Activated CD4-positive, alpha-beta T cell treated with anti-CD3 and anti-CD28 coated beads, Interleukin-2, amount 10 ng/mL, durations not matched to agents 7 days and 5 days (primary cell): ENCODE data around the gene PMEL. TPM values are rescaled to one million over a fixed set of nuclear protein-coding genes. Genes with fewer than 3 reads are reported as not detected.
"Not testable (repeated sequence)": the region's sequence is repeated elsewhere in the genome, so short reads cannot be mapped to it uniquely, and the experiment has no call there.

ENCODE experiments used
- CTCF ChIA-PET: fragments of 350-600 bp; sonication (Branson Sonifier 250); formaldehyde crosslinking; loops from one replicate; lab custom pipeline; 2021; ENCODE audit warnings: antibody characterized with exemption; lab: Charles Lee
- POLR2A ChIA-PET: fragments of 350-600 bp; sonication (Branson Sonifier 250); formaldehyde crosslinking; loops from one replicate; lab custom pipeline; 2021; ENCODE audit warnings: antibody characterized with exemption; lab: Charles Lee
- DNase-seq: peaks from one replicate; pipeline ENCODE4 v3.0.0-alpha.2; 2020
- H3K27ac Mint-ChIP-seq: one replicate; pipeline ENCODE4 v1.8.0; 2021; ENCODE audit warnings: mild to moderate bottlenecking, moderate library complexity, mixed read lengths
- H3K27me3 Mint-ChIP-seq: one replicate; pipeline ENCODE4 v1.8.0; 2021; ENCODE audit warnings: mixed read lengths
- H3K36me3 Mint-ChIP-seq: one replicate; pipeline ENCODE4 v1.8.0; 2021; ENCODE audit warnings: low read depth, mixed read lengths
- H3K4me1 Mint-ChIP-seq: one replicate; pipeline ENCODE4 v1.8.0; 2021; ENCODE audit warnings: mixed read lengths
- H3K4me3 Mint-ChIP-seq: one replicate; pipeline ENCODE4 v1.8.0; 2021; ENCODE audit warnings: mild to moderate bottlenecking, moderate library complexity, mixed read lengths
- H3K9me3 Mint-ChIP-seq: one replicate; pipeline ENCODE4 v1.8.0; 2021; ENCODE audit warnings: mixed read lengths
- total RNA-seq, 2 experiments: library from RNA; stranded (reverse); gene quantifications; one replicate each; pipeline ENCODE4 v1.2.3, GENCODE V29; 2021

PMEL gene
- total RNA-seq, result under 1 TPM in 1 of 2 experiments, not detected in 1; 0.37 TPM

DNA sequence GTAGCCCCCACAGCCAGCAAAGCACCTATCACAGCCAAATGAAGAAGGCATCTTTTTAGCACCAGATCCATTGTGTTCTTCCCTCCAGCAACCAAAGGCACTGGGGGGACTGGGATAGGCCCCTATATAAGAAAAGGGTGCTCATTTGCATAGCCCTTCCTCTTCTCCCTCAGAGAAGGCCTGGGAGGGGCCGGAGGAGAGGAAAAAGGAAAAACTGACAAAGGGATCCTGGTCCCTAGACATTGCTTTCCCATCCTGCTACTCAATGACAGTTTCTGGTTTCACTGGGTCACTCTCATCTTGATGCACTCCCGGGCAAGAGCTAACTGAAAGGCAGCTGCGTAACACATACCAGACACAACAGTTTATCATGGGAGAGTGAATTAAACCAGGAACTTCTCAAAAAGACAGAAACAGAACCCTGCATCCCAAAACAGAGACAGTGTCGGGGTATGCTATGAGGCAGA is at the start of gene PMEL:
Gene PMEL, minus strand, starts transcription at position 102 of the 467 bp plus-strand sequence. Its CDS starts 31 bp downstream, at position 71.
- H3K36me3 Mint-ChIP-seq, result peaks cover 21% of the 10 kb centered on the region
- CTCF ChIA-PET, result no interaction called here
- no peak for DNase-seq
- H3K27ac Mint-ChIP-seq, result peak within 1 kb of the TSS; percentile 89
- peak within 1 kb of the TSS; percentile 97 for H3K4me3 Mint-ChIP-seq
- POLR2A ChIA-PET, result no interaction called here
- H3K4me1 Mint-ChIP-seq, result peaks cover 36% of the 10 kb centered on the region
- no peaks in the 10 kb centered on the region for H3K27me3 Mint-ChIP-seq
- H3K9me3 Mint-ChIP-seq, result no peaks in the 10 kb centered on the region

DNA sequence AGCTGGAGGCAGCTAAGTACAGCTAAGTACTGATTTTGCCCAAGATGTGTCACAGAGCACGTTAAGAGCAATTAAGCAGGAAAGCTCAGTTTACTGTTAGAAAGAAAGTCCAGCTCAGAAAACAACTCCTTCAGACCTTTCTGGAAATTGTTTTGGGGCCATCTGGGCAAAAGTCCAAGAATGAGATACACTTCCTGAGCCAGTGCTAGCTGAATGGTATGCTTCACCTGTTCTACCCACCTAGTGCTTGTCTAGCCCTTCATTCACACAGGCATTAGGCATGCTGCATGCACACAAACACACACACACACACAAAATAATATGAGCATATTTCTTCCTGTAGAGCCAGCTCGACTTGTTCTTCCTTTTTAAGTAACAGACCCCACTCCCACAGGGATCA is 48.4 kb upstream of the PMEL start:
- no peak for DNase-seq
- Mint-ChIP-seq H3K9me3 (no peaks in the 10 kb centered on the region), H3K36me3 (peaks cover 1% of the 10 kb centered on the region), H3K27me3 (no peaks in the 10 kb centered on the region), H3K4me1 (peaks cover 18% of the 10 kb centered on the region), H3K4me3 (no peak overlapping the region), H3K27ac (no peak overlapping the region)
- ChIA-PET POLR2A (no interaction called here), CTCF (interaction anchor here (0.9 to 1.4 kb wide), 4 partner anchors 8 to 25 kb away, joined by 3 to 5 read pairs (median 4); no protein-coding TSS in a partner anchor)

DNA sequence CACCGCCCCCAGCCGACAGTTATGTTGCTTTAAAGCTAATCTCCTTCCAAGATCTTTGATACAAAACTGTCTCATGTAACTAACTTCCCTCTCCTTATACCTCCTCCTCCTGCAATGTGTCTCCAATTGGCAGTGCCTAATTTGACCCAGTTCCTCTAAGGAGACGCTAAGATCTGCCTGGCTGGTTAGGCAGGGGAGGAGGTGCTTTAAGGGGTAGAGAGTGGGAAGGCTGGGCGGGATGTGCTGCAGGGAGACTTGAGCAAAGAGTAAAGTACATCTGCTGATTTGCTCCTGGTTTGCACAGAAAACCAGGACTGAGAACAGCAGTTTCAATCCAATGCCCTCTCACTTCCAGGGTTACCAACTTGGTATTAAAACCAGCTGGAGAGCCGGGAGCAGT is 47.6 kb upstream of the PMEL start:
- peaks cover 1% of the 10 kb centered on the region for H3K36me3 Mint-ChIP-seq
- no peaks in the 10 kb centered on the region for H3K9me3 Mint-ChIP-seq
- no peaks in the 10 kb centered on the region for H3K27me3 Mint-ChIP-seq
- H3K27ac Mint-ChIP-seq, result no peak overlapping the region
- ChIA-PET CTCF (interaction anchor here (0.9 to 1.4 kb wide), 4 partner anchors 9 to 26 kb away, joined by 3 to 5 read pairs (median 4); no protein-coding TSS in a partner anchor), POLR2A (no interaction called here)
- peaks cover 22% of the 10 kb centered on the region for H3K4me1 Mint-ChIP-seq
- H3K4me3 Mint-ChIP-seq, result no peak overlapping the region
- no peak for DNase-seq

DNA sequence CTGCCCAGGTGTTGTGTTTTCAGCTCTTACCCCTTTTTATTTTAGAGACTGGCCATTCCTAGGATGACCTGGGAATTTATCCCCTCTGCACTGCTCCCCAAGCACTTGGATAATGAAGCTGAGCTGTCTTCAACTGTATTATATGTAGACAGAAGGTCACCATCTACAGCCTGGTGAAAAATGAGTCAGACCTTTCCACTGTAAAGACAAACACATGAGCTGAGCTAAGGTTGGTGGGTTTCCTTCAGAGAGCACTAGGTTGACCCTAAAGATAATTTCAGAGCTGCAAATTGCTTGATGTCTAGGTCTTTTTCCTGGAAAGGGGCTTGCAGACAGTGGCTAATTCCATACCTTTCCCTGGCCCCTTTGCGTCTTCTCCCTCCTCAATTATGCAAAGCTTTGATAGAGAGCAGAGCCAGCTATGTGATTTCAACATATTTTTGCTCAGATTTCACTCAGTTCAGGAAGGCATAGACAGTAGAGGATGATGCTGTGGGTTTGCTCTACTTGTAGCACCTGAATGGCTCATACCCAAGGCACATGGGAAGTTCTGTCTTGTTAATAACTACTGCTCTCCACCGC is 45.8 kb upstream of the PMEL start:
- H3K4me3 Mint-ChIP-seq, result no peak overlapping the region
- H3K9me3 Mint-ChIP-seq, result no peaks in the 10 kb centered on the region
- POLR2A ChIA-PET, result no interaction called here
- CTCF ChIA-PET, result interaction anchor here (1.2 to 1.8 kb wide), 2 partner anchors 16 to 72 kb away, joined by 3 to 5 read pairs; no protein-coding TSS in a partner anchor
- no peak overlapping the region for H3K27ac Mint-ChIP-seq
- no peaks in the 10 kb centered on the region for H3K27me3 Mint-ChIP-seq
- H3K36me3 Mint-ChIP-seq, result peaks cover 4% of the 10 kb centered on the region
- peaks cover 32% of the 10 kb centered on the region for H3K4me1 Mint-ChIP-seq
- no peak for DNase-seq

DNA sequence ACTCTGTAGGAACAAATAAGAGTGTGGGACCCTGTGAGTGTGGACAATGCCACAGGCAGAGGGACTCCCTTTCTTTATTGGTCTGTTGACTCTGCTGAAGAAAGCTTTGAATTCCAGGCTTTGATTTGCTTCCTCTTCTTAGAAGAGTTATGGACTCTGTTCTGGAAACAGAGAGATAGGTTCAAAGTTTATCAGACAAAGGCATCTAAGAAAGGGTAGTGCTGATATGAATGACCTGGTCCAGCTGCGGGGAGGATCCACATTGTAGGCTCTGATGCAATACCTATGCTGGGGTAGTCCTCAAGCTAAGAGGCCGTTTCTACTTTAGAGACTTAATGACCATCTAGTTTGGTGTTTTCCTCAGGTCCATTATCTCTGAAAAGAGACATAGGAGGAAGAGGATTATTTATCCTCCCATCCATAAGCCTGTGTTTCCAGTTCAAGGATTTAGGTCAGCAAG is 44.3 kb upstream of the PMEL start:
- ChIA-PET POLR2A (interaction anchor here (0.7 kb wide), 1 partner anchor 43 kb away, joined by 3 read pairs; no protein-coding TSS in a partner anchor), CTCF (interaction anchor here (1.2 to 1.7 kb wide), 4 partner anchors 10 to 19 kb away, joined by 3 to 7 read pairs (median 4); partner anchors contain the start of genes IKZF4 and SUOX)
- Mint-ChIP-seq H3K4me1 (peaks cover 32% of the 10 kb centered on the region), H3K36me3 (peaks cover 4% of the 10 kb centered on the region), H3K27me3 (no peaks in the 10 kb centered on the region), H3K9me3 (no peaks in the 10 kb centered on the region), H3K4me3 (no peak overlapping the region), H3K27ac (no peak overlapping the region)
- DNase-seq, result no peak

DNA sequence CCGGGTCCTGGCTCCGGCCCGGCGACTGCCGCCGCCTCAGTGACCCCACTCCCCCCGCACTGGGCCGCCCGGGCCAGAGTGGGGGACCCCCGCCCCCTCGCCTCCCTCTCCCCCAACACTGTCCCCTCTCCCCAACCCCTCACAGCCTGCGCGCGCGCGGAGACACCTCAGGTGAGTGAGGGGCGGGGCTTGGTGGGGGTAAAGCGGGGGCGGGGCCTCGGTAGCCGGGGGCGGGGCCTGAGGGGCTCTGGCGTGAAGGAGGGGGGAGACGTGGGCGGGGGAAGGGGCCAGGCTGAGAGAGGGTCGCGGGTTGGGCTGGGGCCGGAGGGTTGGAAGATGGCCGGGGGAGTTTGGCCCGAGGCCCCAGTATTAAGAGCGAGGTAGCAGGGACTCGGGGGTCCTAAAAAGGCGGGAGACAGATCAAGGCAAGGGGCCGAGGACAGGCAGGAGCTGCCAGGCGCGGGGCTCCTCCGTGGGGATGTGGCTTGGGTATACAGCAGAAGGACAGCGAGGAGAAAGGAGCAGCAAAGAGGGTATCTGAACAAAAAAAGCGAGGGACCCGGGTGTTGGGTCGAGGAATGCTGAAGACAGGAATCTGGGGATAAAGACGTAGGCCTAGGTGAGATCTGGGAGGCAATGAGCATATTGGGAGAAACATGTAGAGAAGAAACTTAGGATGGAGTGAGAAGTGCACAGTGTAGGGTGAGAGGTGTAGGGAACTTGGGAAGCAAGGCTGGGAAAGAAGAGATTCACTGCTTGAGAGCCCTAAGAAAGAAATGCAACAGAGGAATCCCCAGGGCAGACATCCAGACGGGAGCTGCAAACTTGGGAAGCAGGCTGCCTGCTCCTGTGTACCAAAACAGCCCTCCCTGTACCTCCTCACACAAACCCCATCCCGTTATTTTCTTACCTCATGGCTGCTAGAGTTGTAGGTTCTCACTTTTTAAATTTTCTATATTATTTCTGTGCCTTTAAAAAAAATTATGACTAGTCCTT is 42.0 kb upstream of the PMEL start:
- CTCF ChIA-PET, result interaction anchor here (0.6 to 1.7 kb wide), 5 partner anchors 11 to 1560 kb away, joined by 3 to 9 read pairs (median 4); partner anchors contain the start of gene SUOX
- peak; percentile 73 for DNase-seq
- Mint-ChIP-seq H3K27ac (peak overlapping the region; percentile 73), H3K36me3 (peaks cover 6% of the 10 kb centered on the region), H3K9me3 (no peaks in the 10 kb centered on the region), H3K4me1 (peaks cover 32% of the 10 kb centered on the region), H3K4me3 (peak overlapping the region; percentile 73), H3K27me3 (no peaks in the 10 kb centered on the region)
- POLR2A ChIA-PET, result no interaction called here

DNA sequence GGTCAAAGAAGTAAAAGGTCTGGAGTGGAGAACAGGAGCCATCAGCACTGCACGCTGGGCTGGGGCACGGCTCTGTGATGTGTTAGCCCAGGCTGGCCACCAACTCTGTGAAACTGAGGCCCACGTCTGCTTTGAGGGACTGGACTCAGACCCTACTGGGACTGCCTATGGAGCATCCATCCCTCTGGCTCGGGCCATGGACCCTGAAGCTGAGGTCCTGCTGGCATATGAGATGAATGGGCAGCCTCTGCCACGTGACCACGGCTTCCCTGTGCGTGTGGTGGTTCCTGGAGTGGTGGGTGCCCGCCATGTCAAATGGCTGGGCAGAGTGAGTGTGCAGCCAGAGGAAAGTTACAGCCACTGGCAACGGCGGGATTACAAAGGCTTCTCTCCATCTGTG is 38.4 kb upstream of the PMEL start:
- no peak overlapping the region for H3K27ac Mint-ChIP-seq
- ChIA-PET CTCF (interaction anchor here (0.6 to 1.1 kb wide), 2 partner anchors 19 to 153 kb away, joined by 3 read pairs; no protein-coding TSS in a partner anchor), POLR2A (no interaction called here)
- H3K27me3 Mint-ChIP-seq, result no peaks in the 10 kb centered on the region
- H3K9me3 Mint-ChIP-seq, result no peaks in the 10 kb centered on the region
- no peak overlapping the region for H3K4me3 Mint-ChIP-seq
- H3K4me1 Mint-ChIP-seq, result peaks cover 33% of the 10 kb centered on the region
- DNase-seq, result no peak
- H3K36me3 Mint-ChIP-seq, result peaks cover 4% of the 10 kb centered on the region

DNA sequence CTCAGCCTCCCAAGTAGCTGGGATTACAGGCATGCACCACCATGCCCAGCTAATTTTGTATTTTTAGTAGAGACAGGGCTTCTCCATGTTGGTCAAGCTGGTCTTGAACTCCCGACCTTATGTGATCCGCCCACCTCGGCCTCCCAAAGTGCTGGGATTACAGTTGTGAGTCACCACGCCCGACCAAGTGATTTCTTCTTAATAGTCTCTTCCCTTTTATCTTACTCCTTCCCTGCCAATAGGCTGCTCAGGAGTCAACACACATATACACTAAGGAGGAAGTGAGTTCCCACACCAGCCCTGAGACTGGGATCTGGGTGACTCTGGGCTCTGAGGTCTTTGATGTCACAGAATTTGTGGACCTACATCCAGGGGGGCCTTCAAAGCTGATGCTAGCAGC is 37.5 kb upstream of the PMEL start:
- H3K4me1 Mint-ChIP-seq, result peaks cover 28% of the 10 kb centered on the region
- DNase-seq, POLR2A ChIA-PET, H3K4me3 Mint-ChIP-seq, H3K27me3 Mint-ChIP-seq, H3K9me3 Mint-ChIP-seq, H3K27ac Mint-ChIP-seq, H3K36me3 Mint-ChIP-seq: not testable (repeated sequence)
- CTCF ChIA-PET, result interaction anchor here (0.9 to 1.1 kb wide), 2 partner anchors 10 to 18 kb away, joined by 3 to 4 read pairs; no protein-coding TSS in a partner anchor

DNA sequence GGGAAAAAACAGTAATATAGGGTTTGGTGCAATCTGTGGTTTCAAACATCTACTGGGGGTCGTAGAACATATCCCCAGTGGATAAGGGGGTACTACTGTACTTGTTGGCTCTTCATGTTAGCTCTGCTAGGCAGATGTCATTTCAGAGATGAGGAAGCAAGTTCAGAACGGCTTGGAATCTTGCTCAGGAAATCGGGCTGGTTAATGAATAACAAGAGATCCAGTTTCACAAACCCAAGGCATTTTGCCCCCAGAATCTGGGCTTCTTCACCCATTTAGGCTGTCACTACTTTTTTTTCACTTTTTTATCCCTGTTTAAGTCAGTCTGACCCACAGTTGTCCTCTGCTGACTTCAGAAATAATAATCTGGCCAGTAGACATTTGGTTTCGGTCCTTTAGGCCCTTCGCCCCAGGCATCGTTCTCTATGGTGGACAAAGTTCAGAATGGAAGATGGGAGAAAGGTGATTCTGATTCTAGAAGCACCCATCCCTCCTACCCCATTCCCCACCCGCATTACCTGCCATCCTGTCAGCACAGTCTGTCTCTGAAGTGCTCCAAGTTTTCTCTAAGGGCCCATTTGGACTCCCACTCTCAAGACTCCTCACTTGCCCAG is 35.8 kb upstream of the PMEL start:
- Mint-ChIP-seq H3K27me3 (no peaks in the 10 kb centered on the region), H3K9me3 (no peaks in the 10 kb centered on the region), H3K36me3 (peaks cover 2% of the 10 kb centered on the region), H3K27ac (no peak overlapping the region), H3K4me1 (peaks cover 28% of the 10 kb centered on the region), H3K4me3 (no peak overlapping the region)
- ChIA-PET POLR2A (no interaction called here), CTCF (interaction anchor here (6.5 kb wide), 1 partner anchor 16 kb away, joined by 53 read pairs; no protein-coding TSS in a partner anchor)
- no peak for DNase-seq

DNA sequence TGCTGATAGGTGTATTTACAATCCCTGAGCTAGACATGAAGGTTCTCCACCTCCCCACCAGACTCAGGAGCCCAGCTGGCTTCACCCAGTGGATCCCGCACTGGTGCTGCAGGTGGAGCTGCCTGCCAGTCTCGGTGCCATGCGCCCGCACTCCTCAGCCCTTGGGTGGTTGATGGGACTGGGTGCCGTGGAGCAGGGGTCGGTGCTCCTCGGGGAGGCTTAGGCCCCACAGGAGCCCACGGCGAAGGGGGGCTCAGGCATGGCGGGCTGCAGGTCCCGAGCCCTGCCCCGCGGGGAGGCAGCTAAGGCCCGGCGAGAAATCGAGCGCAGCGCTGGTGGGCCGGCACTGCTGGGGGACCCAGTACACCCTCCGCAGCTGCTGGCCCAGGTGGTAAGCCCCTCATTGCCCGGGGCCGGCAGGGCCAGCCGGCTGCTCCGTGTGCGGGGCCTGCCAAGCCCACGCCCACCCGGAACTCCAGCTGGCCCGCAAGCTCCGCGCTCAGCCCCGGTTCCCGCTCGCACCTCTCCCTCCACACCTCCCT is 34.2 kb upstream of the PMEL start:
- H3K36me3 Mint-ChIP-seq, H3K4me3 Mint-ChIP-seq, DNase-seq, H3K27ac Mint-ChIP-seq, H3K9me3 Mint-ChIP-seq, H3K27me3 Mint-ChIP-seq: not testable (repeated sequence)
- ChIA-PET CTCF (interaction anchor here (1.0 to 6.5 kb wide), 2 partner anchors 15 to 74 kb away, joined by 3 to 53 read pairs; no protein-coding TSS in a partner anchor), POLR2A (interaction anchor here (0.7 kb wide), 1 partner anchor 261 kb away, joined by 3 read pairs; no protein-coding TSS in a partner anchor)
- peaks cover 30% of the 10 kb centered on the region for H3K4me1 Mint-ChIP-seq

DNA sequence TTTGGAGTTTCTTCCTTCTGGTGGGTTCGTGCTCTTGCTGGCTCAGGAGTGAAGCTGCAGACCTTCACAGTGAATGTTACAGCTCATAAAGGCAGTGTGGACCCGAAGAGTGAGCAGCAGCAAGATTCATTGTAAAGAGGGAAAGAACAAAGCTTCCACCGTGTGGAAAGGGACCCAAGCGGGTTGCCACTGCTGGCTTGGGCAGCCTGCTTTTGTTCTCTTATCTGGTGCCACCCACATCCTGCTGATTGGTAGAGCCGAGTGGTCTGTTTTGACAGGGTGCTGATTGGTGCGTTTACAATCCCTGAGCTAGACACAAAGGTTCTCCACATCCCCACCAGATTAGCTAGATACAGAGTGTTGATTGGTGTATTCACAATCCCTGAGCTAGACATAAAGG is 33.7 kb upstream of the PMEL start:
- H3K4me3 Mint-ChIP-seq, DNase-seq, H3K9me3 Mint-ChIP-seq, H3K36me3 Mint-ChIP-seq, POLR2A ChIA-PET, H3K27me3 Mint-ChIP-seq: not testable (repeated sequence)
- Mint-ChIP-seq H3K4me1 (peaks cover 28% of the 10 kb centered on the region), H3K27ac (peak overlapping the region; percentile 59)
- CTCF ChIA-PET, result interaction anchor here (1.6 to 6.5 kb wide), 2 partner anchors 14 to 245 kb away, joined by 4 to 53 read pairs; no protein-coding TSS in a partner anchor
